ENCODE measurements around the gene SRR. TPM values are rescaled to one million over a fixed set of nuclear protein-coding genes. Genes with fewer than 3 reads are reported as not detected.

SRR gene
- total and polyA plus RNA-seq, 4 donors, result 21.4 to 43.6 (median 40.0) TPM

- WGBS (ENCODE audit: insufficient coverage), result 97% methylated on average over 7 of the region's 7 CpGs
- no peak overlapping the region for H3K27ac ChIP-seq (ENCODE audit: low read depth, low read length)
- peaks cover 43% of the 10 kb centered on the region for H3K36me3 ChIP-seq (ENCODE audit: control insufficient read depth, insufficient read depth, low read length)
- DNase-seq (ENCODE audit: low read depth in 4 of 6, low spot score in 6 of 6), result no peak
- no peaks in the 10 kb centered on the region for H3K27me3 ChIP-seq (ENCODE audit: control insufficient read depth, insufficient read depth, low read length)
- no peaks in the 10 kb centered on the region for H3K9me3 ChIP-seq (ENCODE audit: control insufficient read depth, insufficient read depth, low read length)
- H3K4me1 ChIP-seq (ENCODE audit: control insufficient read depth, insufficient read depth, low read length), result no peaks in the 10 kb centered on the region
- no peak overlapping the region for H3K4me3 ChIP-seq (ENCODE audit: low read depth, low read length)
Measured at GRCh38 chr17:2283302-2283701, 20.4 kb upstream of the SRR start.

- WGBS (ENCODE audit: insufficient coverage), result 85% methylated on average over 2 of the region's 5 CpGs
- no peaks in the 10 kb centered on the region for H3K27me3 ChIP-seq (ENCODE audit: control insufficient read depth, insufficient read depth, low read length)
- no peaks in the 10 kb centered on the region for H3K4me1 ChIP-seq (ENCODE audit: control insufficient read depth, insufficient read depth, low read length)
- no peak overlapping the region for H3K27ac ChIP-seq (ENCODE audit: low read depth, low read length)
- H3K36me3 ChIP-seq (ENCODE audit: control insufficient read depth, insufficient read depth, low read length), result peaks cover 36% of the 10 kb centered on the region
- DNase-seq (ENCODE audit: low read depth in 4 of 6, low spot score in 6 of 6), result no peak
- no peak overlapping the region for H3K4me3 ChIP-seq (ENCODE audit: low read depth, low read length)
- H3K9me3 ChIP-seq (ENCODE audit: control insufficient read depth, insufficient read depth, low read length), result no peaks in the 10 kb centered on the region
Measured at GRCh38 chr17:2289878-2290478, 13.8 kb upstream of the SRR start.

- peaks cover 49% of the 10 kb centered on the region for H3K36me3 ChIP-seq (ENCODE audit: control insufficient read depth, insufficient read depth, low read length)
- WGBS (ENCODE audit: insufficient coverage), result 79% methylated on average over 1 of the region's 2 CpGs
- H3K27me3 ChIP-seq (ENCODE audit: control insufficient read depth, insufficient read depth, low read length), result no peaks in the 10 kb centered on the region
- H3K4me3 ChIP-seq (ENCODE audit: low read depth, low read length), result no peak overlapping the region
- no peaks in the 10 kb centered on the region for H3K9me3 ChIP-seq (ENCODE audit: control insufficient read depth, insufficient read depth, low read length)
- no peak for DNase-seq (ENCODE audit: low read depth in 4 of 6, low spot score in 6 of 6)
- H3K4me1 ChIP-seq (ENCODE audit: control insufficient read depth, insufficient read depth, low read length), result no peaks in the 10 kb centered on the region
- no peak overlapping the region for H3K27ac ChIP-seq (ENCODE audit: low read depth, low read length)
Measured at GRCh38 chr17:2292100-2292499, 11.7 kb upstream of the SRR start.

- WGBS (ENCODE audit: insufficient coverage), result 89% methylated on average over 1 of the region's 1 CpG
- Histone ChIP-seq H3K27me3 (ENCODE audit: control insufficient read depth, insufficient read depth, low read length) (no peaks in the 10 kb centered on the region), H3K27ac (ENCODE audit: low read depth, low read length) (no peak overlapping the region), H3K4me3 (ENCODE audit: low read depth, low read length) (no peak overlapping the region), H3K36me3 (ENCODE audit: control insufficient read depth, insufficient read depth, low read length) (peaks cover 54% of the 10 kb centered on the region), H3K9me3 (ENCODE audit: control insufficient read depth, insufficient read depth, low read length) (no peaks in the 10 kb centered on the region), H3K4me1 (ENCODE audit: control insufficient read depth, insufficient read depth, low read length) (no peaks in the 10 kb centered on the region)
- DNase-seq (ENCODE audit: low read depth in 4 of 6, low spot score in 6 of 6), result no peak
Measured at GRCh38 chr17:2295575-2295974, 8.2 kb upstream of the SRR start.

- peaks cover 8% of the 10 kb centered on the region for H3K4me1 ChIP-seq (ENCODE audit: control insufficient read depth, insufficient read depth, low read length)
- peaks cover 45% of the 10 kb centered on the region for H3K36me3 ChIP-seq (ENCODE audit: control insufficient read depth, insufficient read depth, low read length)
- no peak overlapping the region for H3K27ac ChIP-seq (ENCODE audit: low read depth, low read length)
- no peaks in the 10 kb centered on the region for H3K9me3 ChIP-seq (ENCODE audit: control insufficient read depth, insufficient read depth, low read length)
- no peaks in the 10 kb centered on the region for H3K27me3 ChIP-seq (ENCODE audit: control insufficient read depth, insufficient read depth, low read length)
- no peak overlapping the region for H3K4me3 ChIP-seq (ENCODE audit: low read depth, low read length)
- no peak for DNase-seq (ENCODE audit: low read depth in 4 of 6, low spot score in 6 of 6)
- WGBS (ENCODE audit: insufficient coverage), result 79% methylated on average over 3 of the region's 5 CpGs
Measured at GRCh38 chr17:2297023-2297422, 6.7 kb upstream of the SRR start.

- no peak for DNase-seq (ENCODE audit: low read depth in 4 of 6, low spot score in 6 of 6)
- Histone ChIP-seq H3K27me3 (ENCODE audit: control insufficient read depth, insufficient read depth, low read length) (no peaks in the 10 kb centered on the region), H3K36me3 (ENCODE audit: control insufficient read depth, insufficient read depth, low read length) (peaks cover 43% of the 10 kb centered on the region), H3K27ac (ENCODE audit: low read depth, low read length) (no peak overlapping the region), H3K9me3 (ENCODE audit: control insufficient read depth, insufficient read depth, low read length) (no peaks in the 10 kb centered on the region), H3K4me3 (ENCODE audit: low read depth, low read length) (no peak overlapping the region), H3K4me1 (ENCODE audit: control insufficient read depth, insufficient read depth, low read length) (peaks cover 12% of the 10 kb centered on the region)
- 96% methylated on average over 7 of the region's 12 CpGs for WGBS (ENCODE audit: insufficient coverage)
Measured at GRCh38 chr17:2299136-2299535, 4.6 kb upstream of the SRR start.

GRCh38 chr17:2299756-2300155, 4.0 kb upstream of the SRR start:
- no peak overlapping the region for H3K27ac ChIP-seq (ENCODE audit: low read depth, low read length)
- H3K27me3 ChIP-seq (ENCODE audit: control insufficient read depth, insufficient read depth, low read length), result no peaks in the 10 kb centered on the region
- no peak overlapping the region for H3K4me3 ChIP-seq (ENCODE audit: low read depth, low read length)
- no peak for DNase-seq (ENCODE audit: low read depth in 4 of 6, low spot score in 6 of 6)
- WGBS (ENCODE audit: insufficient coverage), result 75% methylated on average over 20 of the region's 22 CpGs
- H3K36me3 ChIP-seq (ENCODE audit: control insufficient read depth, insufficient read depth, low read length), result peaks cover 42% of the 10 kb centered on the region
- H3K4me1 ChIP-seq (ENCODE audit: control insufficient read depth, insufficient read depth, low read length), result peaks cover 18% of the 10 kb centered on the region
- H3K9me3 ChIP-seq (ENCODE audit: control insufficient read depth, insufficient read depth, low read length), result no peaks in the 10 kb centered on the region

GRCh38 chr17:2302778-2303203, 959 bp upstream of the SRR start:
- no peaks in the 10 kb centered on the region for H3K27me3 ChIP-seq (ENCODE audit: control insufficient read depth, insufficient read depth, low read length)
- no peaks in the 10 kb centered on the region for H3K9me3 ChIP-seq (ENCODE audit: control insufficient read depth, insufficient read depth, low read length)
- H3K4me1 ChIP-seq (ENCODE audit: control insufficient read depth, insufficient read depth, low read length), result peaks cover 18% of the 10 kb centered on the region
- peak overlapping the region; percentile 88 for H3K27ac ChIP-seq (ENCODE audit: low read depth, low read length)
- peaks cover 22% of the 10 kb centered on the region for H3K36me3 ChIP-seq (ENCODE audit: control insufficient read depth, insufficient read depth, low read length)
- DNase-seq (ENCODE audit: low read depth in 4 of 6, low spot score in 6 of 6), result no peak
- H3K4me3 ChIP-seq (ENCODE audit: low read depth, low read length), result peak overlapping the region; percentile 96
- WGBS (ENCODE audit: insufficient coverage), result 0% methylated on average over 7 of the region's 12 CpGs

- Histone ChIP-seq H3K27ac (ENCODE audit: low read depth, low read length) (no peak overlapping the region), H3K27me3 (ENCODE audit: control insufficient read depth, insufficient read depth, low read length) (no peaks in the 10 kb centered on the region), H3K4me3 (ENCODE audit: low read depth, low read length) (no peak overlapping the region), H3K36me3 (ENCODE audit: control insufficient read depth, insufficient read depth, low read length) (peaks cover 5% of the 10 kb centered on the region), H3K9me3 (ENCODE audit: control insufficient read depth, insufficient read depth, low read length) (no peaks in the 10 kb centered on the region), H3K4me1 (ENCODE audit: control insufficient read depth, insufficient read depth, low read length) (peaks cover 18% of the 10 kb centered on the region)
- WGBS (ENCODE audit: insufficient coverage), result 93% methylated on average over 3 of the region's 4 CpGs
- no peak for DNase-seq (ENCODE audit: low read depth in 4 of 6, low spot score in 6 of 6)
Measured at GRCh38 chr17:2304931-2305330, 1.2 kb downstream of the SRR start.

GRCh38 chr17:2309338-2310154, 5.8 kb downstream of the SRR start:
- Histone ChIP-seq H3K27ac (ENCODE audit: low read depth, low read length) (no peak overlapping the region), H3K36me3 (ENCODE audit: control insufficient read depth, insufficient read depth, low read length) (peaks cover 3% of the 10 kb centered on the region), H3K27me3 (ENCODE audit: control insufficient read depth, insufficient read depth, low read length) (no peaks in the 10 kb centered on the region), H3K4me3 (ENCODE audit: low read depth, low read length) (no peak overlapping the region), H3K4me1 (ENCODE audit: control insufficient read depth, insufficient read depth, low read length) (peaks cover 3% of the 10 kb centered on the region), H3K9me3 (ENCODE audit: control insufficient read depth, insufficient read depth, low read length) (no peaks in the 10 kb centered on the region)
- DNase-seq (ENCODE audit: low read depth in 4 of 6, low spot score in 6 of 6), result peak in 1 of 6 donors; percentile 77
- 70% methylated on average over 6 of the region's 6 CpGs for WGBS (ENCODE audit: insufficient coverage)

Measured in spinal cord (tissue), 10 donors.